Calu3 (cell line): ENCODE measurements around the gene NFE2L2. TPM values are rescaled to one million over a fixed set of nuclear protein-coding genes. Genes with fewer than 3 reads are reported as not detected.
A peak's percentile ranks its signal among the peaks of the same experiment; 100 is the strongest.

ENCODE experiments used
- BruUV-seq: library from RNA; stranded (reverse); fragments of 400-500 nt; replicated peaks from 2 replicates; lab custom pipeline; 2021; lab: Mats Ljungman, UMichigan
- CTCF ChIA-PET: fragments of 300-600 bp; sonication (Branson Sonifier 250); formaldehyde crosslinking; loops from one replicate; lab custom pipeline; 2022; ENCODE audit warnings: antibody characterized with exemption; lab: Charles Lee
- DNase-seq: peaks from one replicate; pipeline ENCODE4 v3.0.0; 2022
- H3K27ac Mint-ChIP-seq: one replicate; pipeline ENCODE4 v1.8.0; 2022; ENCODE audit warnings: mixed read lengths; ENCODE audit not compliant: unreplicated experiment
- H3K27me3 Mint-ChIP-seq: one replicate; pipeline ENCODE4 v1.8.0; 2022; ENCODE audit warnings: mixed read lengths; ENCODE audit not compliant: unreplicated experiment
- H3K36me3 Mint-ChIP-seq: one replicate; pipeline ENCODE4 v1.8.0; 2022; ENCODE audit warnings: mild to moderate bottlenecking, moderate library complexity, mixed read lengths; ENCODE audit not compliant: insufficient read depth, unreplicated experiment
- H3K4me1 Mint-ChIP-seq: one replicate; pipeline ENCODE4 v1.8.0; 2022; ENCODE audit warnings: mild to moderate bottlenecking, low read depth, mixed read lengths; ENCODE audit not compliant: unreplicated experiment
- H3K4me3 Mint-ChIP-seq: one replicate; pipeline ENCODE4 v1.8.0; 2022; ENCODE audit warnings: mild to moderate bottlenecking, low read depth, moderate library complexity, mixed read lengths; ENCODE audit not compliant: unreplicated experiment
- H3K9me3 Mint-ChIP-seq: one replicate; pipeline ENCODE4 v1.8.0; 2022; ENCODE audit warnings: low read depth, mixed read lengths; ENCODE audit not compliant: unreplicated experiment
- CTCF ChIP-seq: fragments of 200-600 bp; IDR thresholded peaks from one replicate; pipeline ENCODE4 v1.8.0; 2022; ENCODE audit warnings: antibody characterized with exemption; ENCODE audit not compliant: unreplicated experiment
- intact Hi-C: fragments of 100-400 bp; cut with micrococcal nuclease; formaldehyde crosslinking; loops from one replicate; pipeline ENCODE4 v1.10.0; 2022; ENCODE audit not compliant: unreplicated experiment
- total RNA-seq: library from RNA; stranded (reverse); gene quantifications from 2 replicates; pipeline ENCODE4 v1.2.3, GENCODE V29; 2022

Gene NFE2L2
- total RNA-seq, 1 experiment from 2014 or later = 128 TPM

DNA sequence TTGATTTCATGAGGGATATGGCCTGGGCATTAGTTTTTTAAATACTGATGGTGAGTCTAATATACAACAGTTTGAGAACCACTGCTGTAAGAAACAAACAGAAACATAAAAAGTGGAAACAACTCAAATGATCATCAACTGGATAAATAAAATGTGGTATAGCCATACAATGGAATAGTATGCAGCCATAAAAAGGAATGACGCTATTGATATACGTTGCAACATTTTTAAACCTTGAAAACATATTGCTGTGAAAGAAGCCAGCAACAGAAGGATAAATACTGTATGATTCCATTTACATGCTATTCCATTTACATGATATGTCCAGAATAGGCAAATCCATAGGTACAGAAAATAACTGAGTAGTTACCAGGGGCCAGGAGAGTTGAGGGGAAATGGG, 6.5 kb downstream of the NFE2L2 start:
- intact Hi-C loops = loop anchor here (5.0 kb wide), 1 partner anchor 139 kb away; no protein-coding TSS in a partner anchor
- TF ChIP-seq CTCF = no peak
- BruUV-seq = no TSS peak
- no peak for DNase-seq
- Mint-ChIP-seq H3K27ac (no peak overlapping the region), H3K9me3 (peaks cover 3% of the 10 kb centered on the region), H3K36me3 (peaks cover 92% of the 10 kb centered on the region), H3K4me3 (peak overlapping the region; percentile 28), H3K27me3 (no peaks in the 10 kb centered on the region), H3K4me1 (peaks cover 46% of the 10 kb centered on the region)
- CTCF ChIA-PET = no interaction called here

- CTCF ChIA-PET = no interaction called here
- no TSS peak for BruUV-seq
- DNase-seq = no peak
- H3K27ac Mint-ChIP-seq = no peak overlapping the region
- no peaks in the 10 kb centered on the region for H3K27me3 Mint-ChIP-seq
- H3K9me3 Mint-ChIP-seq = peaks cover 3% of the 10 kb centered on the region
- TF ChIP-seq CTCF = no peak
- peaks cover 92% of the 10 kb centered on the region for H3K36me3 Mint-ChIP-seq
- peaks cover 51% of the 10 kb centered on the region for H3K4me1 Mint-ChIP-seq
- intact Hi-C loops = loop anchor here (5.0 kb wide), 1 partner anchor 140 kb away; no protein-coding TSS in a partner anchor
- H3K4me3 Mint-ChIP-seq = peak overlapping the region; percentile 28
Observed at GRCh38 chr2:177257471-177257870, 7.1 kb downstream of the NFE2L2 start.

DNA sequence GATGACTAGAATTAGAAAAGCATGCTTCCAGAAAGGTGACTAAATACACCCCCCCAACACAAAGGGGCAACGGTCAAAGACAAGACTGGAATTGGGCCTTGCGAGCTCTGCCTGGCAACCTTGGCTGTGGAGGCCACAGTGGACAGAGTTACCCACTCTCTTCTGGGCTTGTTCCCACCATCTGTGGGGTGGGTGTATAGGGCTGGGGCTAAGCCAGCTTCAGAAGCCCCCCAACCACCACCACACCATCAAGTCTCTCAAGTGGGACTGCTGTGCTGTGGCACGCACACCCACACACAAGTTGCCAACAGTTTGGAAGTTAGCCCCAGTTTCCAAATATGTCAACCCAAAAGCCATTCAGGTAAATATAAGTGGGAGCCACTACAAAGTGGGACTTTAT, 7.8 kb downstream of the NFE2L2 start:
- Mint-ChIP-seq H3K9me3 (peaks cover 3% of the 10 kb centered on the region), H3K27me3 (no peaks in the 10 kb centered on the region), H3K4me3 (peak overlapping the region; percentile 28), H3K27ac (peak overlapping the region; percentile 44), H3K4me1 (peaks cover 59% of the 10 kb centered on the region), H3K36me3 (peaks cover 92% of the 10 kb centered on the region)
- TF ChIP-seq CTCF = no peak
- DNase-seq = no peak
- intact Hi-C loops = loop anchor here (5.0 kb wide), 1 partner anchor 141 kb away; no protein-coding TSS in a partner anchor
- BruUV-seq = no TSS peak
- CTCF ChIA-PET = no interaction called here

DNA sequence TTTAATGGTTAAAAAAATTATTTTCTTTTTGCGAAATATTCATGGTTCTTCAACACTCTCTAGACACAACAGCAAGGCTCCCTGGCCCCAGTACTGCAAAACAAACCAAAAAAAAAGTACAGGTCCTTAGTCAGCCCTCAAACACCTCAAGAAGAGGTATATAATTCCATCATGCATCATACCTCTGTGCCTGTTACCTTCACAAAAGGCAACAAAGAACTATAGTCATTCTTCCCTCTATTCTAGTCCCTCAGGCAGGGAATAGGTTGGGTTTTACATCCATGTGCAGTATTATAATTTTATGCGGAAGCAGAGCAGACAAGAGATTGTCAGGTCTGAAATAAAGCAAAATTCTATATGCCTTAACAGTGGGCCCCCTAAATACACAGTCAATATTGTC, 8.5 kb downstream of the NFE2L2 start:
- Mint-ChIP-seq H3K27me3 (no peaks in the 10 kb centered on the region), H3K4me3 (peak overlapping the region; percentile 37), H3K36me3 (peaks cover 92% of the 10 kb centered on the region), H3K4me1 (peaks cover 66% of the 10 kb centered on the region), H3K9me3 (peaks cover 3% of the 10 kb centered on the region), H3K27ac (peak overlapping the region; percentile 44)
- CTCF ChIA-PET = interaction anchor here (1.5 kb wide), 1 partner anchor 16 kb away, joined by 7 read pairs; no protein-coding TSS in a partner anchor
- BruUV-seq = no TSS peak
- intact Hi-C loops = loop anchor here (5.0 kb wide), 1 partner anchor 141 kb away; no protein-coding TSS in a partner anchor
- no peak for TF ChIP-seq CTCF
- no peak for DNase-seq
